Activated CD4-positive, alpha-beta T cell treated with anti-CD3 and anti-CD28 coated beads, Interleukin-2, amount 50 U/mL, for 1 hour (primary cell): ENCODE measurements around the gene PTCD1.
A peak's percentile ranks its signal among the peaks of the same experiment; 100 is the strongest.
"Not testable (repeated sequence)": the region's sequence is repeated elsewhere in the genome, so short reads cannot be mapped to it uniquely, and the experiment has no call there.

Source experiments
- DNase-seq: peaks from one replicate; pipeline ENCODE4 v3.0.0-alpha.2; 2020

PTCD1 gene

GRCh38 chr7:99447943-99448342 lies 9.3 kb upstream of the PTCD1 start:
- no peak for DNase-seq

GRCh38 chr7:99446096-99446495 lies 7.5 kb upstream of the PTCD1 start:
- DNase-seq, result no peak

DNA sequence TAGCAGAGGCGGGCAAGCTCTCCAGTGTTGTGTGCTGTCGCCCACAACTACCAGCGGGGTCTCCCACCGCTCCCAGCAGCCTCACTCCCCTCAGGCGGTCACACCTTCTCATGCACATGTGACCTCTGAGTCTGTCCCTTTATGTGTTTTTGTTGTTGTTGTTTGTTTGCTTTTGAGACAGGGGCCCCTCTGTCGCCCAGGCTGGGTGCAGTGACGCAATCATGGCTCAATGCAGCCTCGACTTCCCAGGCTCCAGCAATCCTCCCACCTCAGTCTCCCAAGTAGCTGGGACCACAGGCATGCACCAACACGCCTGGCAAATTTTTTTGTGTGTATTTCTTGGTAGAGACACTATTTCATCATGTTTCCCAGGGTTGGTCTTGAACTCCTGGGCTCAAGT lies 1.6 kb upstream of the PTCD1 start:
- DNase-seq, result no peak

DNA sequence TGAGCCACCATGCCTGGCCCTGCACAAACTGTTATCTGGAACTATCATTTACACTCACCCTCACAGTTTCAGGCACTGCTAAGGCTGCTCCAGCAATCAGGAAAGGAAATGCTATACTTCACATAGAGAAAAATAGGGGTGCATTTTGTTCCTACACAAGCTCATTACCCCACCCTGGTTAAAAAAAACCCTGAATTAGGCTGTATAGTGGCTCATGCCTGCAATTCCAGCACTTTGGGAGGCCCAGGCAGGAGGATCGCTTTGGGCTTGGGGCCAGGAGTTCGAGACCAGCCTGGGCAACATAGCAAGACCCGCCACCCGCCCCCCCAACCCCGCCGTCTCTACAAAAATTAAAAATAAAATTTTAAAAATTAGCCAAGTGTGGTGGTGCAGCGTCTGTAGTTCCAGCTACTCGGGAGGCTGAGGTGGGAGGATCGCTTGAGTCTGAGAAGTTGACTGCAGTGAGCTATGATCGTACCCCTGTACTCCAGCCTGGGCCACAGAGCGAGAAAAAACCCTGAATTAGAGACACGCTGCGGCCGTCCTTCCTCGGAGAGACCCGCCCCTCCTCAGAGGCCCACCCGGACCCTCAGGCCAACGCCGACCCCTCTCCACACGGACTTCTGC lies 539 bp downstream of the PTCD1 start:
- DNase-seq, result no peak

DNA sequence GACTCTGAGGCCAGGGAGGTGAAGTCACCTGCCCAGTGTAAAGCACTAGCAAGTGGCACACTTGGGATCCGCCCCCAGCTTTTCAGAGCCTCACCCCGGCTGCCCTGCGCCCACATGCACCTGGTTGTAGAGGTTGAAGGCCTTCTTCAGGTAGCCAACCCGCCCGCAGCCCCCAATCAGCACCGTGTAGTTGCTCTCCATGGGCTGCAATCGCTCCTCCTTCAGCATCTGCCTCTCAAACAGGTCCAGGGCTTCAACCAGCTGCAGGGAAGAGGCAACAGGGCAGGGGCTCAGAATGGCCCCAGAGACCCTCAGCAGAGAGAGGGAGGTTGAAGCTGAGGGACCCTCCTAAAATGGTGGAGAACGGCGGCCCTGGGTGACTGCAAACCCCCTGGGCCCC lies 5.4 kb downstream of the PTCD1 start:
- no peak for DNase-seq

- not testable (repeated sequence) for DNase-seq
Observed at GRCh38 chr7:99431756-99432540, 6.7 kb downstream of the PTCD1 start.

GRCh38 chr7:99429756-99430155 lies 8.8 kb downstream of the PTCD1 start:
- no peak for DNase-seq

DNA sequence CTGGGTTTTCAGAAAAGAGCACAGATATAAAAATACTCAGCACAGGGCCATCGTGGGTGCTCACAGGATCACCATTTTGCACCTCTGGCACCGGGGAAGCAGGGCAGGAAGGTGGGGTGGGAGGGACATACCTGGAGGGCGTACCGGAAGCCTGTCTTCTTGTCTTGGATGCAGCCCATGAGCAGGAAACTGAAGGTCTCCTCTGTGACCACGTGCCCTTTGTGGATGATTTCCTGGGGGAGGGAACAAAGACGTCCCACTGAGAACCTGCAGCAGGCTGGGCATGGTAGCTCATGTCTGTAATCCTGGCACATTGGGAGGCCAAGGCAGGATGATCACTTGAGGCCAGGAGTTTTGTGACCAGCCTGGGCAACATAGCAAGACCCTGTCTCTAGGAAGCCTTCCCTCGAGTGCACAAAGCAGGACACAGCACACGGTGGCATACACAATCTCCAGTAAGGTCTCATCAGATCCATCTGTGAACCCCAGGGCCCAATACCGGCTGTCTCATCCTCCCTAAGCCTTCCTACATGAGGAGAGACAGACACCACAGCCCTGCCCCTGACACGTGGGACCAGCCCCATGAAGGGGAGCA lies 9.5 kb downstream of the PTCD1 start:
- DNase-seq, result no peak

GRCh38 chr7:99424932-99425730 lies 13.5 kb downstream of the PTCD1 start:
- no peak for DNase-seq

DNA sequence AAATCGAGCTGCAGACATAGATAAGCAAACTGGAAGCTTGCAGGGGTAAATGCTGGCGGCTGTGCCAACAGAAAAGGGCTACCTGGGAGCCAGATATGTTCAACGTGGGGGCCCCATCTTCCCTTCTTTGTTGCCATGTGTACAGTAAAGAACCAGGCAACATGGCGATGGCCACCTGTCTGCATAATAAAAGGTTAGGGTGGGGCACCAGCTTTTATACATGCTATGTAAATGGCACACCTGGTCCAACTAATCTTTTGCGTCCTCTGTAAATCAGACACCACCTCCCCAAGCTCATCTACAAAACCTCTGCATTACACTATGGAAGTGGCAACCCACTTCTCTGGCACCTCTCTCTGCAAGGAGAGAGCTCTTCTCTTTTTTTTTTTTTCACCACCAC lies 16.0 kb downstream of the PTCD1 start:
- DNase-seq, result no peak

DNA sequence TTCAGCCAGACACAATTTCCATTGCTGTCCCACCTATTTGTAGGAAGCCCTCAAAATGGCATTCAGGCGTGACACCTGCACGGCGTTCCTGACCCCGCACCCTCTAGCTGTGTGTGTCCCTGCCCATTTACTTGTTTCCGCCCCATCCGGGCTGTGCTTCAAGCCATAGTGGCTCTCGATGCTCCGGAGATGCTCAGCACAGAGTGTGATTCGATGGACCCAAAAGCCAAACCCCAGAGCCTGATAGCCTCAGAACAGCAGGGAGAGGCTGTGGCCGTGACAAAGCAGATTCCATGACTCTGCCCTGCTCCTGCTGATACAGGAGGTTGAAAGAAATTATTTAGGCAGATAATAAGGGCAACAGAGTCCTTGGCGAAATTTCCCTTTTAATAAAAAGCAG lies 16.4 kb downstream of the PTCD1 start:
- DNase-seq, result no peak

DNA sequence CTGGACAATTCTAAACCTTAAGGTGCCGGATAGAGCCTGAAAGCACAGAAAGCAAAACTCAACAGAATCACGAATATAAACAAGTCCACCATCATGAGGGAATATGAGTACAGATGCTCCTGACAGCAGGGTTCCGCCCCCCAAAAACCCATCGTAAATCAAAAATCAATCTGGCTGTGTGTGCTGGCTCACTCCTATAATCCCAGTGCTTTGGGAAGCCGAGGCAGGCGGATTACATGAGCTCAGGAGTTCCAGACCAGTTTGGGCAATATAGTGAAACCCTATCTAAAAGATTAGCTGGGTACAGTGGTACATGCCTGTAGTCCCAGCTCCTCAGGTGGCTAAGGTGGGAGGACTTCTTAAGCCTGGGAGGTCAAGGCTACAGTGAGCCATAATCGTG lies 17.6 kb downstream of the PTCD1 start:
- no peak for DNase-seq

- no peak for DNase-seq
Observed at GRCh38 chr7:99420213-99420612, 18.4 kb downstream of the PTCD1 start.

GRCh38 chr7:99419323-99420021 lies 19.1 kb downstream of the PTCD1 start:
- DNase-seq, result no peak

- DNase-seq, result no peak
Observed at GRCh38 chr7:99418260-99418659, 20.3 kb downstream of the PTCD1 start.

DNA sequence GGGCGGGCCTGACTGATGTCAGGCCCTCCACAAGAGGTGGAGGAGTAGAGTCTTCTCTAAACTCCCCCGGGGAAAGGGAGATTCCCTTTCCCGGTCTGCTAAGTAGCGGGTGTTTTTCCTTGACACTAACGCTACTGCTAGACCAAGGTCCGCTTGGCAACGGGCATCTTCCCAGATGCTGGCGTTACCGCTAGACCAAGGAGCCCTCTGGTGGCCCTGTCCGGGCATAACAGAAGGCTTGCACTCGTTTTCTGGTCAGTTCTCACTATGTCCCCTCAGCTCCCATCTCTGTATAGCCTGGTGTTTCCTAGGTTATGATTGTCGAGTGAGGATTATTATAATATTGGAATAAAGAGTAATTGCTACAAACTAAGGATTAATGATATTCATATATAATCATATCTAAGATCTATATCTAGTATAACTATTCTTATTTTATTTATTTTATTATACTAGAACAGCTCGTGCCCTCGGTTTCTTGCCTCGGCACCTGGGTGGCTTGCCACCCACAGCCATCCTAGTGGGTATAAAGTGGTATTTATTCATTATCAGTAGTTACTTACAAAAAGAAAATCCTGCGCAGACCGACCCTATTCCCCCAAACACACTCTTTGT lies 23.0 kb downstream of the PTCD1 start:
- not testable (repeated sequence) for DNase-seq

DNA sequence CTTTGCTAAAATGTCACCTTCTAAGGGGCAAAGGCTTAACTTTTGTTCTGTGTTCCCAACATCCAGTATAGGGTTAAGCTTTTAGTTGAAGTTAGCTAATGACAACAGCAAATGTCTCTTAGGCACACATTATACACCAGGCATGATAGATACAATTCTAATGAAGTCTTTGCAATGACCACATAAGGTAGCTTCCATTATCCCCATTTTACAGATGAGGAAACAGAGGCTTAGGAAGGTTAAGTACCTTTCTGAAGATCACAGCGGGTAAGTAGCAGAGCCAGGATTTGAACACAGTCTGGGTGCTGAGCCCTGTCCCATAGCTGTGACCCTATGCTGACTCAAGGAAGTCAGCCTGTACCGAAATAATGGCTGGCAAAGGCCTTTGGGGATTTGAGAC lies 28.0 kb downstream of the PTCD1 start:
- no peak for DNase-seq

GRCh38 chr7:99409806-99410205 lies 28.8 kb downstream of the PTCD1 start:
- no peak for DNase-seq

- DNase-seq, result no peak
Observed at GRCh38 chr7:99409192-99409572, 29.4 kb downstream of the PTCD1 start.

DNA sequence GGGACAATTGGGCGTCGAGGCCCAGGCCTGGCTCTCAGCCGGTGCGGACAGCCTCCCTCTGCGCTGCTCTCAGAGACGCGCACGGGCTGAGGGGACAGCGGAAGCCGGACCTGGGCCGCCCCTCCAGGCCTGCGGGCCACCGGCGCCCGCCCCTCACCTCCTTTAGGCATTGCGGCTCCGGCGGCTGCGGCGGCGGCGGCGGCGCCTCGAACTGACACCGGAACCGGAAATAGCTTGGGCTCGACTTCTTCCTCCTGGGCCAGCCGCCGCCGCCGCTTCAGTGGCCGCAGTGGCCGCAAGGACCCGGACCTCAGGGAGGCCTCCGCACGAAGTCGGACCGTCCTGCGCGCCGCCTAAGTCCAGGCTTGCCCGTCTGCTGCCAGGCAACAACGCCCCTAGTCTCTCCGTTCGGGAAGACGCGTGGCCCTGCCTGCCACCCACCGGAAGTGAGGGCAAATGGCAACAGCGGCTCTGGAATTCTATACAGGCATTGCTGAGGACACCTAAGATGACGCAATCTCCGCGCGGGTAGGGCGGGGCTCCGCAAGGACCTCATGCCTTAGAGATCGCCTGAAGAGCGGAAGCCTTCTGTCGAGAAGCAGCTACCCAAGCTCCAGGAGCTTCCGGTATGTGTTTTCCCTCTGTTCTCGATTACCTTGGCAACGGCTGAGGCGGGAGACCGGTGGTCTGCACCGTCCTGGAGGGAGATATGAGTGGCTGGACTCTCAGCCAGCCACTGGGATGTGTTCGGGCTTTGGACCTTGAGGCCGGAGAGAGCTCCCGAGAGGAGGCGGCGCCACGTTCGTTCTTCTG lies 30.0 kb downstream of the PTCD1 start, which contains the start of the genes BUD31 and PDAP1:
Gene BUD31, plus strand, starts transcription at position 591 of the 813 bp plus-strand sequence. CDS start 2,124 bp downstream, outside the sequence.
Gene PDAP1, minus strand, starts transcription at position 219 of the 813 bp plus-strand sequence. Its CDS starts 49 bp downstream, at position 170.
- DNase-seq, result peak; percentile 92

DNA sequence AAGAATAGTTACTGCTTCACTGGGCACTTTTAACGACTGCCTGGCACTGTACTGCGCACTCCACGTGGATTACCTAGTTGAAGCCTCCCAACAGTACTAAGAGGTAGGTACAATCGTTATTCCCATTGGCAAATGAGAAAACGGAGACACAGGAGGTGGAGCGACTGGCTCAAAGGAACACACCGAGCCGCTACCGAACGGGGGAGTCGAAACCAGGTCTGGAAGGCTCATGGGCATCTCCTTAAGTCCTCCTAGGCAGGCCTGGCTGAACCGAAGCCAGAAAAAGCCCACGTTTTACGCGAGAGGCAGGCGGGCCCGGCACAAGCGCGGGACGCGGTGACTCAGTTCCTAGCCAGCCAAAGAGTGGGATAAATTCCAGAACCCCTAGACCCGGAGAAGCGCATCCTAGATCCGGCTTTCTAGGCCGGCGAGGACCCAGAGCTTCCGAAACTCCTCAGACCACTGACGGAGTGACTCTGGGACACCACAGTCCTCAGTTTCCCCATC lies 30.7 kb downstream of the PTCD1 start:
- DNase-seq, result peak; percentile 31
